Type B pancreatic cell (in vitro differentiated cells): ENCODE measurements around the gene CIPC. TPM values are rescaled to one million over a fixed set of nuclear protein-coding genes. Genes with fewer than 3 reads are reported as not detected.

ENCODE experiments used
- DNase-seq: peaks from one replicate; pipeline ENCODE4 v3.0.0; 2021; ENCODE audit warnings: mixed read lengths; ENCODE audit not compliant: unreplicated experiment; ENCODE audit errors: extremely low spot score
- H3K27ac Mint-ChIP-seq: 2 replicates; pipeline ENCODE4 v1.8.0; 2021; ENCODE audit warnings: mild to moderate bottlenecking, mixed read lengths
- H3K27me3 Mint-ChIP-seq: 2 replicates; pipeline ENCODE4 v1.8.0; 2021; ENCODE audit warnings: mixed read lengths
- H3K36me3 Mint-ChIP-seq: 2 replicates; pipeline ENCODE4 v1.8.0; 2021; ENCODE audit warnings: mixed read lengths
- H3K4me1 Mint-ChIP-seq: one replicate; pipeline ENCODE4 v1.8.0; 2021; ENCODE audit warnings: mixed read lengths; ENCODE audit not compliant: unreplicated experiment
- H3K4me3 Mint-ChIP-seq: 2 replicates; pipeline ENCODE4 v1.8.0; 2021; ENCODE audit warnings: mild to moderate bottlenecking, mixed read lengths
- H3K9me3 Mint-ChIP-seq: 2 replicates; pipeline ENCODE4 v1.8.0; 2021; ENCODE audit warnings: mixed read lengths
- total RNA-seq: library from RNA; stranded (reverse); gene quantifications from 2 replicates; pipeline ENCODE4 v1.2.1, GENCODE V29; 2021; ENCODE audit warnings: low replicate concordance
- TF ChIP-seq, protein P1 (sequence below): fragments of 200-600 bp; sonication (generic); conservative IDR thresholded peaks from 2 replicates; pipeline ENCODE4 v1.5.0; 2021; ENCODE audit warnings: antibody characterized with exemption, mild to moderate bottlenecking

CIPC gene
- total RNA-seq, 1 donor from 2014 or later: 27.2 TPM

DNA sequence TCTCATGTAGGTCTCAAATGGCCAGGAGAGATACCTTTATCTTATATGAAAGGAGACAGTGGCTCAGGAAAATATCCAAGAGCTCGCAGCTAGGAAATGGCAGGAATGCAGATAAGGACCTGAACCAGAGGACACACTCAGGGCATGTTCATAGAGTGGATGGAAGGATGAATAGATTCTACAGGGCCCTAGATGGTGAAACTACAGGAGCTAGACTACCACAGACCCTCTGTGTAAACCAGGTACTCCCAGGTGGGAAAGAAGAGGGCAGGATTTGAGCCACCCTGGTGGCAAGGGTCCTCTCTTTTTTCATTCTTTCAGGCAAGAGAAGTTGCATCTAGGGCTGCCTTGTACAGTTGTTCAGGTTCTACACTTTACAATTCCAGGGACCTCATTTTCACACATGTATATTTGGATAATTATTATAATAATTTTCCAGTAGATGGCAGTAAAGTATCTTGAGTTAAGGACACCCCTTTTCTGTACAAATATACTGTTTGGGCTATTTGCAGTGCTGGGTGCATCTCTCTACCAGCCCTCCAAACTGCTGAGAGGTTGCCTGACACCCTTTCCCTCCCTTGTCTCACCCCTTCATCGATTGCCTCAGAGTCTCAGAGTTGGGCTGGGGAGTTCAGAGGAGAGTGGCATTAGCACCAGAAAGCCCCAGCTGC, 54.0 kb downstream of the CIPC start:
- Mint-ChIP-seq H3K4me1 (no peaks in the 10 kb centered on the region), H3K9me3 (no peaks in the 10 kb centered on the region), H3K4me3 (no peak overlapping the region), H3K36me3 (no peaks in the 10 kb centered on the region), H3K27ac (no peak overlapping the region), H3K27me3 (peaks cover 58% of the 10 kb centered on the region)
- DNase-seq: no peak
- TF ChIP-seq, protein P1, sequence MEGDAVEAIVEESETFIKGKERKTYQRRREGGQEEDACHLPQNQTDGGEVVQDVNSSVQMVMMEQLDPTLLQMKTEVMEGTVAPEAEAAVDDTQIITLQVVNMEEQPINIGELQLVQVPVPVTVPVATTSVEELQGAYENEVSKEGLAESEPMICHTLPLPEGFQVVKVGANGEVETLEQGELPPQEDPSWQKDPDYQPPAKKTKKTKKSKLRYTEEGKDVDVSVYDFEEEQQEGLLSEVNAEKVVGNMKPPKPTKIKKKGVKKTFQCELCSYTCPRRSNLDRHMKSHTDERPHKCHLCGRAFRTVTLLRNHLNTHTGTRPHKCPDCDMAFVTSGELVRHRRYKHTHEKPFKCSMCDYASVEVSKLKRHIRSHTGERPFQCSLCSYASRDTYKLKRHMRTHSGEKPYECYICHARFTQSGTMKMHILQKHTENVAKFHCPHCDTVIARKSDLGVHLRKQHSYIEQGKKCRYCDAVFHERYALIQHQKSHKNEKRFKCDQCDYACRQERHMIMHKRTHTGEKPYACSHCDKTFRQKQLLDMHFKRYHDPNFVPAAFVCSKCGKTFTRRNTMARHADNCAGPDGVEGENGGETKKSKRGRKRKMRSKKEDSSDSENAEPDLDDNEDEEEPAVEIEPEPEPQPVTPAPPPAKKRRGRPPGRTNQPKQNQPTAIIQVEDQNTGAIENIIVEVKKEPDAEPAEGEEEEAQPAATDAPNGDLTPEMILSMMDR: peak; percentile 43

DNA sequence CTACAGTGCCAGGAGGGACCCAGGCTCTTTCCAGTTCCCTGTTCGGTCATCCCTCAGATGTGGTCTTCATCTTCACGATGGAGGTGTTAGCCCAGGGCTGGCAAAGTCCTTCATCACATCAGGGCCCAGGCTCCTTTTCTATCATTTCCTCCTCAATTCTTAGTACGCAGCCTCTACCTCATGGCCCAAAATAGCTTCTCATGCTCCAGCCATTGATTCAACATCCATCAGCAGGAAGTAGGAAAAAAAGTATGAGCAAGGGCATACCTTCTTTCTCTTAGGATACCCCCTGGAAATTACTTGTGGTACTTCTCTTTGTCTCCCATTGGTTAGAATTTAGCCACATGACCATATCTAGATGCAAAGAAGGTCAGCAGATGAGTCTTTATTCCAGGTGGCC, 55.7 kb downstream of the CIPC start:
- Mint-ChIP-seq H3K4me3 (no peak overlapping the region), H3K4me1 (no peaks in the 10 kb centered on the region), H3K27ac (no peak overlapping the region), H3K9me3 (no peaks in the 10 kb centered on the region), H3K36me3 (no peaks in the 10 kb centered on the region), H3K27me3 (peaks cover 60% of the 10 kb centered on the region)
- TF ChIP-seq, protein P1: no peak
- DNase-seq: no peak

DNA sequence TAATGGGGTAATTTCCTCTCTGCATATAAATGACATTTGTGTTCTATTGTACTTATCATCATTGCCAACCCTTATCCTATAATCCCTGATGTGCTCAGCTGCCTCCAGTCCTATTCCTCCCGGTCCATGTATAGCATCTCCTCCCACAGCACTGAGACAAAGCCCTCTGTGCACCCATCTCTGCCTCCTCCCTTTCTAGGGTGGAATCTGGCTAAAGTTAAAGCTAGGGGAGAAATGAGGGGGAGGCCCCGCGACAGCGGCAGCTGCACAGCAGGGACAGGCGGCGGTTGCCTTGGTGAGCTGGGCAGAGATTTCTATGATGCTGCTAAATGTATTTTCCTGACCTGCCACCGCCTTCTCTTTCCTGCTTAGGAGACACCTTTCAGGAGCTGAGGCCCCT, 56.4 kb downstream of the CIPC start:
- Mint-ChIP-seq H3K9me3 (no peaks in the 10 kb centered on the region), H3K27ac (no peak overlapping the region), H3K36me3 (no peaks in the 10 kb centered on the region)

DNA sequence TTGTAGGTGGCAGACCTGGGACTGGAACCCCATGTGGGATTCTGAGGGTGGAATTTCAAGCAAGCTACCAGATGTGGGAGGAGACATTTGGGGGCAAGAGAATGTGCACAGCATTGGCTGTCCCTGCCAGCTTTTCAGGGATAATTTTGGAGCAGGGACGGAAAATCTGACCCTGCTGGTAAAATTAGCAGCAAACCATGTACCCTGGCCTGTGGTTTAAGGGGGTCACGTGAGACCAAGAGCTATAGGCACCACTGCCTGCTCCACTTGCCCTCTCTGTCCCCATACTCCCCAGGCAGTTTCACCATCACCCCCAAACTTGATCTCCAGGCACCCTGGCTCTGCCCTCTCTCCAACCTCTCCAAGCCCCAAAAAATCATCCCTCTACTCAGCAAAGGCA, 57.0 kb downstream of the CIPC start:
- peaks cover 56% of the 10 kb centered on the region for H3K27me3 Mint-ChIP-seq
- H3K36me3 Mint-ChIP-seq: no peaks in the 10 kb centered on the region
- no peaks in the 10 kb centered on the region for H3K4me1 Mint-ChIP-seq
- H3K4me3 Mint-ChIP-seq: no peak overlapping the region
- no peak for DNase-seq
- TF ChIP-seq, protein P1: no peak
- H3K9me3 Mint-ChIP-seq: no peaks in the 10 kb centered on the region
- no peak overlapping the region for H3K27ac Mint-ChIP-seq

More for the DNA sequence above, 56.4 kb downstream of the CIPC start:
- TF ChIP-seq, protein P1: no peak
- no peak for DNase-seq
- Mint-ChIP-seq H3K4me3 (no peak overlapping the region), H3K4me1 (no peaks in the 10 kb centered on the region), H3K27me3 (peaks cover 60% of the 10 kb centered on the region)

DNA sequence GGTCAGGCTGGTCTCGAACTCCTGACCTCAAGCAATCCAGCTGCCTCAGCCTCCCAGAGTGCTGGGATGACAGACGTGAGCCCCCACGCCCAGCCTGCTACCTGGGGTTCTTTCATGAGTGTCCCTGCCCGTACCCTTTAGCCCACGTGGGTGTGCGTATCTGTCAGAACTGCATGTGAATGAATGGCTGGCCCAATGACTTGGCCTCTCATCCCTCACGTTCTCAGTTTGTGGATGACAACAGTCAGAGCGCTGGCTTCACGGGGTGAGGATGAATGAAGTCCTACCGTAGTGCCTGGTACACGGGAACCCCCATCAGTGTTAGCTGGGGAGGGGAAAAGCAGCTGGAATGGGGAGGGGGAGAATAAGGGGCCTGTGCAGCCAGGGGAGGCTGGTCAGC, 59.7 kb downstream of the CIPC start:
- H3K27ac Mint-ChIP-seq: no peak overlapping the region
- H3K27me3 Mint-ChIP-seq: peaks cover 62% of the 10 kb centered on the region
- no peak overlapping the region for H3K4me3 Mint-ChIP-seq

More for the DNA sequence above, 59.7 kb downstream of the CIPC start:
- H3K36me3 Mint-ChIP-seq: no peaks in the 10 kb centered on the region
- H3K4me1 Mint-ChIP-seq: no peaks in the 10 kb centered on the region
- TF ChIP-seq, protein P1: no peak
- DNase-seq: no peak
- no peaks in the 10 kb centered on the region for H3K9me3 Mint-ChIP-seq
